Panc1 (cell line): Measurements from ENCODE around the gene WDR93. TPM values are rescaled to one million over a fixed set of nuclear protein-coding genes. Genes with fewer than 3 reads are reported as not detected.

Experiments used
- ATAC-seq: fragments of 200-7000 bp; cut with Tn5 transposase; 2 replicates; pipeline ENCODE4 v1.9.1; 2020; ENCODE audit warnings: mild to moderate bottlenecking, moderate library complexity
- BruUV-seq: library from RNA; stranded (reverse); fragments of 400-500 nt; replicated peaks from 2 replicates; lab custom pipeline; 2021; lab: Mats Ljungman, UMichigan
- CTCF ChIA-PET: fragments of 300-600 bp; sonication (Branson Sonifier 250); formaldehyde crosslinking; loops from one replicate; lab custom pipeline; 2022; ENCODE audit warnings: antibody characterized with exemption; lab: Charles Lee
- POLR2A ChIA-PET: fragments of 300-600 bp; sonication (Branson Sonifier 250); formaldehyde crosslinking; loops from one replicate; lab custom pipeline; 2022; ENCODE audit warnings: antibody characterized with exemption; lab: Charles Lee
- DNase-seq: peaks from one replicate; pipeline ENCODE4 v3.0.0-alpha.2; 2010; ENCODE audit warnings: low read depth, low spot score
- H3K27ac ChIP-seq: 2 replicates; pipeline ENCODE4 v1.5.1; 2011; ENCODE audit warnings: mild to moderate bottlenecking, low read length, inconsistent platforms
- H3K27me3 ChIP-seq: fragments of 200-500 bp; sonication (Bioruptor generic); 2 replicates; pipeline ENCODE4 v1.6.0; 2014; ENCODE audit warnings: low read length, inconsistent platforms; ENCODE audit not compliant: control insufficient read depth, insufficient read depth
- H3K36me3 ChIP-seq: fragments of 200-500 bp; sonication (Bioruptor generic); 2 replicates; pipeline ENCODE4 v1.5.1; 2014; ENCODE audit warnings: inconsistent platforms, mild to moderate bottlenecking, low read length, moderate library complexity; ENCODE audit not compliant: control insufficient read depth, insufficient read depth
- H3K4me1 ChIP-seq: 2 replicates; pipeline ENCODE4 v1.5.1; 2011; ENCODE audit warnings: inconsistent platforms, mild to moderate bottlenecking, low read length, moderate library complexity; ENCODE audit not compliant: control insufficient read depth, insufficient read depth
- H3K4me3 ChIP-seq, 2 experiments: 2 replicates each; pipeline ENCODE4 v1.5.1; 2011 to 2012; ENCODE audit warnings: low read depth in 2 of 2, low read length in 2 of 2, mild to moderate bottlenecking in 2 of 2, inconsistent platforms in 1 of 2, moderate library complexity in 1 of 2
- H3K9me3 ChIP-seq: fragments of 200-500 bp; sonication (Bioruptor generic); 2 replicates; pipeline ENCODE4 v1.5.1; 2014; ENCODE audit warnings: low read depth, mild to moderate bottlenecking, inconsistent platforms, low read length, moderate library complexity; ENCODE audit not compliant: control insufficient read depth, insufficient read depth
- CTCF ChIP-seq: fragments of 450-650 bp; IDR thresholded peaks from 2 replicates; pipeline ENCODE4 v1.5.1; 2017; ENCODE audit warnings: mild to moderate bottlenecking
- POLR2AphosphoS5 ChIP-seq: IDR thresholded peaks from 2 replicates; pipeline ENCODE4 v1.6.1; 2012; ENCODE audit warnings: mild to moderate bottlenecking, low read depth, low read length, moderate library complexity
- REST ChIP-seq, 2 experiments: IDR thresholded peaks; 2 replicates each; pipeline ENCODE4 v1.6.1; 2011 to 2012; ENCODE audit warnings: low read depth in 2 of 2, control low read depth in 1 of 2, low read length in 1 of 2, mild to moderate bottlenecking in 1 of 2, moderate library complexity in 1 of 2; ENCODE audit not compliant: insufficient read depth in 1 of 2
- SIN3A ChIP-seq: IDR thresholded peaks from 2 replicates; pipeline ENCODE4 v1.6.1; 2012; ENCODE audit warnings: low read depth, mild to moderate bottlenecking, low read length, moderate library complexity, borderline replicate concordance; ENCODE audit not compliant: insufficient read depth
- TCF7L2 ChIP-seq: IDR thresholded peaks from 2 replicates; pipeline ENCODE4 v1.6.1; 2011; ENCODE audit warnings: mild to moderate bottlenecking, low read depth, low read length, inconsistent platforms
- in situ Hi-C: cut with HindIII; loops from 2 replicates; pipeline ENCODE4 v1.10.0; 2016; ENCODE audit warnings: low sequenced_read_pairs, low pct_unique_long_range_greater_than_20kb
- intact Hi-C: fragments of 100-400 bp; cut with micrococcal nuclease; formaldehyde crosslinking; loops from one replicate; pipeline ENCODE4 v1.10.0; 2022; ENCODE audit not compliant: unreplicated experiment
- total RNA-seq: library from RNA; stranded (reverse); gene quantifications from one replicate; pipeline ENCODE4 v1.2.1, GENCODE V29; 2021; ENCODE audit not compliant: unreplicated experiment

WDR93 gene
- total RNA-seq, 1 experiment from 2014 or later: 0.18 TPM

- no peaks in the 10 kb centered on the region for H3K27me3 ChIP-seq
- ChIA-PET CTCF (no interaction called here), POLR2A (no interaction called here)
- no peaks in the 10 kb centered on the region for H3K36me3 ChIP-seq
- no peak for TF ChIP-seq TCF7L2
- no peak for TF ChIP-seq SIN3A
- TF ChIP-seq CTCF: no peak
- no peak for TF ChIP-seq REST (IDR thresholded peaks at IDR 0.05; ENCODE audit: insufficient read depth in 1 of 2, low read depth in 2 of 2, low read length in 1 of 2)
- no peak for TF ChIP-seq POLR2AphosphoS5
- DNase-seq (no peak), ATAC-seq (no peak)
- intact Hi-C loops: no loop called here
- H3K27ac ChIP-seq: no peak overlapping the region
- H3K9me3 ChIP-seq: 0 out of 2 replicates have a peak, but pooled peaks cover 3% of the 10 kb centered on the region
- in situ Hi-C loops: no loop called here
- BruUV-seq: no TSS peak
- H3K4me1 ChIP-seq: no peaks in the 10 kb centered on the region
- H3K4me3 ChIP-seq: no peak overlapping the region
Observed at GRCh38 chr15:89725064-89725463, 34.5 kb downstream of the WDR93 start.

- Histone ChIP-seq H3K27ac (no peak overlapping the region), H3K9me3 (0 out of 2 replicates have a peak, but pooled peaks cover 3% of the 10 kb centered on the region), H3K27me3 (no peaks in the 10 kb centered on the region), H3K4me3 (no peak overlapping the region), H3K36me3 (no peaks in the 10 kb centered on the region), H3K4me1 (no peaks in the 10 kb centered on the region)
- intact Hi-C loops (no loop called here), in situ Hi-C loops (no loop called here)
- ATAC-seq (no peak), DNase-seq (no peak)
- CTCF ChIA-PET: interaction anchor here (1.5 kb wide), 1 partner anchor 12 kb away, joined by 6 read pairs; no protein-coding TSS in a partner anchor
- no TSS peak for BruUV-seq
- TF ChIP-seq TCF7L2: no peak
- TF ChIP-seq CTCF: no peak
- TF ChIP-seq SIN3A: no peak
- no peak for TF ChIP-seq REST (IDR thresholded peaks at IDR 0.05; ENCODE audit: insufficient read depth in 1 of 2, low read depth in 2 of 2, low read length in 1 of 2)
- no peak for TF ChIP-seq POLR2AphosphoS5
- POLR2A ChIA-PET: interaction anchor here (1.2 kb wide), 1 partner anchor 9 kb away, joined by 3 read pairs; no protein-coding TSS in a partner anchor
Observed at GRCh38 chr15:89728254-89728653, 37.6 kb downstream of the WDR93 start.
